ENCODE data around the gene MPRIP.
A peak's percentile ranks its signal among the peaks of the same experiment; 100 is the strongest.

MPRIP gene

GRCh38 chr17:17221329-17221728 is 179.1 kb downstream of the MPRIP start:
- DNase-seq, result no peak

- DNase-seq, result no peak
Measured at GRCh38 chr17:17223736-17224135, 181.5 kb downstream of the MPRIP start.

- DNase-seq, result no peak
Measured at GRCh38 chr17:17224137-17224536, 181.9 kb downstream of the MPRIP start.

- no peak for DNase-seq
Measured at GRCh38 chr17:17225901-17226300, 183.6 kb downstream of the MPRIP start.

GRCh38 chr17:17226451-17227265 is 184.4 kb downstream of the MPRIP start:
- no peak for DNase-seq

- DNase-seq, result no peak
Measured at GRCh38 chr17:17227608-17228520, 185.6 kb downstream of the MPRIP start.

- no peak for DNase-seq
Measured at GRCh38 chr17:17228521-17229279, 186.4 kb downstream of the MPRIP start.

- DNase-seq, result no peak
Measured at GRCh38 chr17:17229416-17230384, 187.4 kb downstream of the MPRIP start.

GRCh38 chr17:17231621-17232302 is 189.5 kb downstream of the MPRIP start:
- no peak for DNase-seq

- DNase-seq, result no peak
Measured at GRCh38 chr17:17232303-17232621, 190.0 kb downstream of the MPRIP start.

GRCh38 chr17:17235212-17236174 is 193.2 kb downstream of the MPRIP start:
- no peak for DNase-seq

- no peak for DNase-seq
Measured at GRCh38 chr17:17236295-17237025, 194.2 kb downstream of the MPRIP start.

GRCh38 chr17:17237026-17237799 is 195.0 kb downstream of the MPRIP start, which contains the start of gene FLCN:
FLCN (minus strand) TSS chr17:17237168; CDS start chr17:17228137, 9,031 bp downstream.
- peak; percentile 75 for DNase-seq

GRCh38 chr17:17239832-17240231 is 197.6 kb downstream of the MPRIP start:
- DNase-seq, result no peak

GRCh38 chr17:17241656-17242055 is 199.4 kb downstream of the MPRIP start:
- no peak for DNase-seq

GRCh38 chr17:17242246-17242645 is 200.0 kb downstream of the MPRIP start:
- no peak for DNase-seq
